ENCODE results near the gene MGMT. TPM values are rescaled to one million over a fixed set of nuclear protein-coding genes. Genes with fewer than 3 reads are reported as not detected.

MGMT gene
- total RNA-seq, 1 experiment from 2014 or later, result 21.2 TPM

DNA sequence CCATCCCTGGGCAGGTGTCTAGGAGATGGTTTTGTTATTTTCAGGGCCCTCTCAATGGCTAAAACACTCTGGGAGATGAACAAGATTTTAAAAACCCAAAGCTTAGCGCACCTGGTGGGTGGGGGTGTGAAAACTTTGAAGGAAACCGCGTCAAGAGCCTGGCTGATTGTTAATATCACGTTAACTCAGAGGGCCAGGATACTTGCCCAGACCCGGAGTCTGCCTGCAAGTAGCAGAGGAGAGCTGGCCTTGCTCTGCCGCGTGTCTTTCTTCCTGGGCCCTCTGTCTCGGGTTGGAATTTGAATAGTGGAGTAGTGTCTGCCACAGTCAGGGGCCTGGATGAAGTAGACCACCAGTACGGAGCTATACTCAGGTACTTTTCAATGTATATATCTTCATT is 1.1 kb downstream of the MGMT start:
- H3K9me2 ChIP-seq (ENCODE audit: insufficient read depth), result no peaks in the 10 kb centered on the region
- no TSS peak for BruUV-seq (replicated peaks)
- no peaks in the 10 kb centered on the region for H4K20me1 ChIP-seq (ENCODE audit: insufficient read depth)
- peaks cover 15% of the 10 kb centered on the region for H3K4me1 ChIP-seq (replicated peaks; ENCODE audit: insufficient read depth)
- no peaks in the 10 kb centered on the region for H3K9me3 ChIP-seq (ENCODE audit: insufficient read depth, low read depth)
- ChIA-PET CTCF (no interaction called here), POLR2A (ENCODE audit: unreplicated experiment) (no interaction called here)
- H2AFZ ChIP-seq, result no peak overlapping the region
- intact Hi-C loops (cut with micrococcal nuclease; ENCODE audit: unreplicated experiment), result loop anchor here (10.0 kb wide), 1 partner anchor 67 kb away; no protein-coding TSS in a partner anchor
- H3K27ac ChIP-seq, result no peak overlapping the region
- no peak overlapping the region; the same call in 1 of the 2 replicates for H3K4me3 ChIP-seq
- peak overlapping the region; percentile 83 for H3K4me2 ChIP-seq
- TF ChIP-seq EZH2 (IDR thresholded peaks at IDR 0.05; ENCODE audit: low read depth), result no peak
- TF ChIP-seq, protein P1, sequence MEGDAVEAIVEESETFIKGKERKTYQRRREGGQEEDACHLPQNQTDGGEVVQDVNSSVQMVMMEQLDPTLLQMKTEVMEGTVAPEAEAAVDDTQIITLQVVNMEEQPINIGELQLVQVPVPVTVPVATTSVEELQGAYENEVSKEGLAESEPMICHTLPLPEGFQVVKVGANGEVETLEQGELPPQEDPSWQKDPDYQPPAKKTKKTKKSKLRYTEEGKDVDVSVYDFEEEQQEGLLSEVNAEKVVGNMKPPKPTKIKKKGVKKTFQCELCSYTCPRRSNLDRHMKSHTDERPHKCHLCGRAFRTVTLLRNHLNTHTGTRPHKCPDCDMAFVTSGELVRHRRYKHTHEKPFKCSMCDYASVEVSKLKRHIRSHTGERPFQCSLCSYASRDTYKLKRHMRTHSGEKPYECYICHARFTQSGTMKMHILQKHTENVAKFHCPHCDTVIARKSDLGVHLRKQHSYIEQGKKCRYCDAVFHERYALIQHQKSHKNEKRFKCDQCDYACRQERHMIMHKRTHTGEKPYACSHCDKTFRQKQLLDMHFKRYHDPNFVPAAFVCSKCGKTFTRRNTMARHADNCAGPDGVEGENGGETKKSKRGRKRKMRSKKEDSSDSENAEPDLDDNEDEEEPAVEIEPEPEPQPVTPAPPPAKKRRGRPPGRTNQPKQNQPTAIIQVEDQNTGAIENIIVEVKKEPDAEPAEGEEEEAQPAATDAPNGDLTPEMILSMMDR (conservative IDR thresholded peaks at IDR 0.05), result no peak
- H3K79me2 ChIP-seq (ENCODE audit: low read depth), result no peaks in the 10 kb centered on the region
- no peaks in the 10 kb centered on the region for H3K27me3 ChIP-seq (ENCODE audit: insufficient read depth, low read depth)
- no peaks in the 10 kb centered on the region for H3K36me3 ChIP-seq (ENCODE audit: low read depth)
- no peak for DNase-seq
- H3F3A ChIP-seq (ENCODE audit: insufficient read depth, low read depth), result 0 out of 2 replicates have a peak, but pooled peaks cover 3% of the 10 kb centered on the region

GRCh38 chr10:129470103-129470851 is 3.2 kb downstream of the MGMT start:
- H3K36me3 ChIP-seq (ENCODE audit: low read depth), result no peaks in the 10 kb centered on the region
- no peak for DNase-seq
- ChIA-PET CTCF (no interaction called here), POLR2A (ENCODE audit: unreplicated experiment) (no interaction called here)
- H3F3A ChIP-seq (ENCODE audit: insufficient read depth, low read depth), result no peaks in the 10 kb centered on the region
- H4K20me1 ChIP-seq (ENCODE audit: insufficient read depth), result no peaks in the 10 kb centered on the region
- intact Hi-C loops (cut with micrococcal nuclease; ENCODE audit: unreplicated experiment), result no loop called here
- H3K4me2 ChIP-seq, result no peak overlapping the region
- no peaks in the 10 kb centered on the region for H3K79me2 ChIP-seq (ENCODE audit: low read depth)
- H3K9me2 ChIP-seq (ENCODE audit: insufficient read depth), result no peaks in the 10 kb centered on the region
- no TSS peak for BruUV-seq (replicated peaks)
- 0 out of 2 replicates have a peak, but pooled peaks cover 4% of the 10 kb centered on the region for H3K4me1 ChIP-seq (replicated peaks; ENCODE audit: insufficient read depth)
- no peaks in the 10 kb centered on the region for H3K9me3 ChIP-seq (ENCODE audit: insufficient read depth, low read depth)
- H3K27ac ChIP-seq, result no peak overlapping the region
- H3K4me3 ChIP-seq, result no peak overlapping the region
- H3K27me3 ChIP-seq (ENCODE audit: insufficient read depth, low read depth), result no peaks in the 10 kb centered on the region
- no peak for TF ChIP-seq EZH2 (IDR thresholded peaks at IDR 0.05; ENCODE audit: low read depth)
- TF ChIP-seq, protein P1 (conservative IDR thresholded peaks at IDR 0.05), result no peak
- H2AFZ ChIP-seq, result no peak overlapping the region

DNA sequence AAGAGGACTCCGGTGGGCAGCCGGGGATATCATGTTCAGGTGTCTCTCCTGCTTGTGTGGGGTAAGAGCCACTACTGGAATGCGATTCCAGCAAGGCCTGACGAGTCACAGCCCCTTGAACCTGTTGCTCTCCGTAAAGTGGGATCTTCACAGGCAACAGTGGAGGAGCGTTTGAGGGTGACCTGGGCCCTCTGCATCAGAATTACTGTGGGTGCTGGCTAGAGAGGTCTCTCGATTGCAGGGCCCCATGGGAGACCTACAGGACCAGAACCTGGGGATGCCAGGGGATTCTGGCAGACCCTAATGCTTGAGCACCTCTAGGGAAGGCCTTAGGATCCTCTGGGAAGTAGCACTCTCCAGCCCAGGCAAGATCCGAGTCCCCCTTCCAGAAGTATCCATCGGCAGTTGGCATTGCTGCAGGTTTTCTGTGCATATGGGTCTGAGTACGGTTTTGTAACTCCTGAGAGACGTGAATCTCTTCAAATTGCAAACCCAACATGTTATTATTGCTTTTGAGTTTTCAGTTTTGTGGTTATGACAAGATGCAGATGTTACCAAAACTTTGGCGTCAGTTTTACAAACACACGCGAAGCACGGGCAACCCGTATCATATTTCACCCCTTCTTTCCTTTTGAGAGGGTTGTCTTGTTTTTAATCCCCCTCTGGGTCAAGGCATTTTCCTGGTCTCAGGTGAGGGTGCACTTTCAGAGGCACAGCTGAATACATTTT is 4.6 kb downstream of the MGMT start:
- ChIA-PET CTCF (no interaction called here), POLR2A (ENCODE audit: unreplicated experiment) (no interaction called here)
- no peaks in the 10 kb centered on the region for H3K27me3 ChIP-seq (ENCODE audit: insufficient read depth, low read depth)
- no TSS peak for BruUV-seq (replicated peaks)
- no peak overlapping the region for H2AFZ ChIP-seq
- intact Hi-C loops (cut with micrococcal nuclease; ENCODE audit: unreplicated experiment), result no loop called here
- no peaks in the 10 kb centered on the region for H3K9me2 ChIP-seq (ENCODE audit: insufficient read depth)
- no peaks in the 10 kb centered on the region for H3K79me2 ChIP-seq (ENCODE audit: low read depth)
- no peak for DNase-seq
- 0 out of 2 replicates have a peak, but pooled peaks cover 4% of the 10 kb centered on the region for H3K4me1 ChIP-seq (replicated peaks; ENCODE audit: insufficient read depth)
- H3K36me3 ChIP-seq (ENCODE audit: low read depth), result no peaks in the 10 kb centered on the region
- no peak overlapping the region for H3K4me3 ChIP-seq
- no peak overlapping the region for H3K4me2 ChIP-seq
- no peak for TF ChIP-seq EZH2 (IDR thresholded peaks at IDR 0.05; ENCODE audit: low read depth)
- TF ChIP-seq, protein P1 (conservative IDR thresholded peaks at IDR 0.05), result no peak
- no peak overlapping the region for H3K27ac ChIP-seq
- H4K20me1 ChIP-seq (ENCODE audit: insufficient read depth), result no peaks in the 10 kb centered on the region
- H3F3A ChIP-seq (ENCODE audit: insufficient read depth, low read depth), result no peaks in the 10 kb centered on the region
- H3K9me3 ChIP-seq (ENCODE audit: insufficient read depth, low read depth), result no peaks in the 10 kb centered on the region

All from PC-9 (cell line).